ENCODE results near the gene TMEM218. TPM values are rescaled to one million over a fixed set of nuclear protein-coding genes. Genes with fewer than 3 reads are reported as not detected.

Gene TMEM218
- total RNA-seq, 4 donors from 2014 or later: 2.6 to 18.2 (median 10.6) TPM

- in situ Hi-C loops (cut with MboI; ENCODE audit: low pct_ligation_motif_present in 1 of 4, low pct_unique_long_range_greater_than_20kb in 1 of 4, low sequenced_read_pairs in 3 of 4) (no loop called here), intact Hi-C loops (cut with DNase I; ENCODE audit: low total_unique reads) (no loop called here)
- no peaks in the 10 kb centered on the region for H3K9me3 ChIP-seq
- no peaks in the 10 kb centered on the region for H3K27me3 ChIP-seq
- TF ChIP-seq EP300 (IDR thresholded peaks at IDR 0.05; ENCODE audit: low read depth) (no peak), CTCF (IDR thresholded peaks at IDR 0.05) (no peak), POLR2AphosphoS5 (IDR thresholded peaks at IDR 0.05) (no peak), POLR2A (IDR thresholded peaks at IDR 0.05) (no peak)
- DNase-seq: no peak
- H3K36me3 ChIP-seq: peaks cover 0 to 8% (median 0%) of the 10 kb centered on the region in 4 donors
- no peaks in the 10 kb centered on the region for H3K4me1 ChIP-seq
- no peak overlapping the region for H3K4me3 ChIP-seq
- no peak overlapping the region for H3K27ac ChIP-seq
- 84% methylated on average over 4 of the region's 4 CpGs; no CpG with 5 or more reads in 1 of the 2 donors for WGBS, 2 donors (ENCODE audit: low coverage in 1 of 2)
Measured at GRCh38 chr11:125093502-125093901, 17.9 kb downstream of the TMEM218 start.

GRCh38 chr11:125092669-125093068 lies 18.8 kb downstream of the TMEM218 start:
- in situ Hi-C loops (cut with MboI; ENCODE audit: low pct_ligation_motif_present in 1 of 4, low pct_unique_long_range_greater_than_20kb in 1 of 4, low sequenced_read_pairs in 3 of 4): no loop called here
- Histone ChIP-seq H3K36me3 (peaks cover 0 to 8% (median 0%) of the 10 kb centered on the region in 4 donors), H3K4me1 (no peaks in the 10 kb centered on the region), H3K27me3 (no peaks in the 10 kb centered on the region), H3K9me3 (no peaks in the 10 kb centered on the region), H3K4me3 (no peak overlapping the region), H3K27ac (no peak overlapping the region)
- no peak for DNase-seq
- 87% methylated on average over 6 of the region's 6 CpGs; no CpG with 5 or more reads in 1 of the 2 donors for WGBS, 2 donors (ENCODE audit: low coverage in 1 of 2)
- TF ChIP-seq CTCF (IDR thresholded peaks at IDR 0.05): no peak
- no peak for TF ChIP-seq POLR2AphosphoS5 (IDR thresholded peaks at IDR 0.05)
- TF ChIP-seq POLR2A (IDR thresholded peaks at IDR 0.05): no peak
- no peak for TF ChIP-seq EP300 (IDR thresholded peaks at IDR 0.05; ENCODE audit: low read depth)
- intact Hi-C loops (cut with DNase I; ENCODE audit: low total_unique reads): no loop called here

GRCh38 chr11:125091877-125092664 lies 19.4 kb downstream of the TMEM218 start:
- 83 to 86% methylated on average over 3 to 6 of the region's 6 CpGs for WGBS, 2 donors (ENCODE audit: low coverage in 1 of 2)
- H3K4me1 ChIP-seq: no peaks in the 10 kb centered on the region
- in situ Hi-C loops (cut with MboI; ENCODE audit: low pct_ligation_motif_present in 1 of 4, low pct_unique_long_range_greater_than_20kb in 1 of 4, low sequenced_read_pairs in 3 of 4): no loop called here

More at GRCh38 chr11:125091877-125092664, 19.4 kb downstream of the TMEM218 start:
- Histone ChIP-seq H3K36me3 (peaks cover 0 to 3% (median 0%) of the 10 kb centered on the region in 4 donors), H3K9me3 (no peaks in the 10 kb centered on the region), H3K27ac (no peak overlapping the region), H3K27me3 (no peaks in the 10 kb centered on the region), H3K4me3 (no peak overlapping the region)
- DNase-seq: no peak
- no peak for TF ChIP-seq POLR2AphosphoS5 (IDR thresholded peaks at IDR 0.05)
- TF ChIP-seq EP300 (IDR thresholded peaks at IDR 0.05; ENCODE audit: low read depth): no peak
- no peak for TF ChIP-seq POLR2A (IDR thresholded peaks at IDR 0.05)
- no peak for TF ChIP-seq CTCF (IDR thresholded peaks at IDR 0.05)
- intact Hi-C loops (cut with DNase I; ENCODE audit: low total_unique reads): no loop called here

Measured in transverse colon (tissue), 4 donors.